HG03432 (cell line): ENCODE measurements around the gene ZCCHC24.
A peak's percentile ranks its signal among the peaks of the same experiment; 100 is the strongest.

ENCODE experiments used
- ATAC-seq: cut with Tn5 transposase; IDR thresholded peaks from one replicate; pipeline ENCODE4 v1.9.1; 2021; ENCODE audit warnings: mild to moderate bottlenecking, moderate library complexity; ENCODE audit not compliant: unreplicated experiment

ZCCHC24 gene

GRCh38 chr10:79385804-79386531 is 59.5 kb downstream of the ZCCHC24 start:
- no peak for ATAC-seq

DNA sequence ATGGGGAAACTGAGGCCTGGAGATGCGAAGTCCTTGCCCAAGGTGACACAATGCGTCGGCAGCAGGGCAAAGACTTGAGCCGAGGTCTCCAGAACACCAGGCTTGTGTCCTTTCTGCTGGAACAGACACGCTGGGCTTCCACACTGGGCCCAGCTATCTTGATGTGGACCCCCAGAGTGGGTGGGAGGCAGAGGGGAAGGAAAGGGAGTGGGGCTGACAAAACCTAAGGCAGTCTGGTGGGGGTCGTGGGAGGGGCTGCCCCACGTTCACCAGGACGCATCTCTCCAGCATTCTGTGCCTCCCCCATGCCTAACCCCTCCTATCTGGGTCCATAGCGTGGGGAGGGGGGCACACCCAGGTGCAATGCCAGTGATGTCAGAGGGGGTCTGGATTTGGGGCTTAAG is 60.0 kb downstream of the ZCCHC24 start:
- ATAC-seq: no peak

DNA sequence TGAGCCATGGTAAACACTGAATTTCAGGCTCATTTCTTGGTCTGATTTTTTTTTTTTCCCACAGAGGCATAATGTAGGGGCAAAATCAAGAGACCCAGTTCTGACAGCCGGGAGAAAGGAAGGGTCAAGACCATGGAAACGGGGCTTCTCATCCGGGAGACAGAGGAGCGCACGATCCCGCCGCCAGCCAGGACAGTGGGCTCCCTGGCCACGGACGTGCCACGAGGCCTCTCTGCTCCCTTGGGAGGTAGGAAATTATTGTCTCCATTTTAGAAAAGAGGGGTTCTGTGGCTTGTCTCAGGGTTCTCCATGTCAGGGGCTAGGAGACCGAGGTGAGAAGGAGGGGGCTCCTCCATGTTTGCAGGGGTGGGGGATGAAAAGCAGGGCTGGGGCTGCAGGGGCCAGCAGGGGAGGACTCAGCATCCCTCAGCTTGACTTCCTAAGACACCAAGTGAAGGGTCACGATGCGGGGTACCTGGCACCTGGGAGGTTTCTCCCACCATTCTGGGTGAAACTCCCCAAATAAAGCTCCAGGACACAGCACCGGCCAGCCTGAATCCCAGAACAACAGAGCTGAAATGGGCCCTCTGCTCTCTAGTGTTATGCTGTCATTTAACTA is 60.5 kb downstream of the ZCCHC24 start:
- no peak for ATAC-seq

GRCh38 chr10:79383974-79384606 is 61.3 kb downstream of the ZCCHC24 start:
- no peak for ATAC-seq

- no peak for ATAC-seq
Observed at GRCh38 chr10:79382491-79382941, 62.9 kb downstream of the ZCCHC24 start.

- ATAC-seq: no peak
Observed at GRCh38 chr10:79381804-79382221, 63.6 kb downstream of the ZCCHC24 start.

DNA sequence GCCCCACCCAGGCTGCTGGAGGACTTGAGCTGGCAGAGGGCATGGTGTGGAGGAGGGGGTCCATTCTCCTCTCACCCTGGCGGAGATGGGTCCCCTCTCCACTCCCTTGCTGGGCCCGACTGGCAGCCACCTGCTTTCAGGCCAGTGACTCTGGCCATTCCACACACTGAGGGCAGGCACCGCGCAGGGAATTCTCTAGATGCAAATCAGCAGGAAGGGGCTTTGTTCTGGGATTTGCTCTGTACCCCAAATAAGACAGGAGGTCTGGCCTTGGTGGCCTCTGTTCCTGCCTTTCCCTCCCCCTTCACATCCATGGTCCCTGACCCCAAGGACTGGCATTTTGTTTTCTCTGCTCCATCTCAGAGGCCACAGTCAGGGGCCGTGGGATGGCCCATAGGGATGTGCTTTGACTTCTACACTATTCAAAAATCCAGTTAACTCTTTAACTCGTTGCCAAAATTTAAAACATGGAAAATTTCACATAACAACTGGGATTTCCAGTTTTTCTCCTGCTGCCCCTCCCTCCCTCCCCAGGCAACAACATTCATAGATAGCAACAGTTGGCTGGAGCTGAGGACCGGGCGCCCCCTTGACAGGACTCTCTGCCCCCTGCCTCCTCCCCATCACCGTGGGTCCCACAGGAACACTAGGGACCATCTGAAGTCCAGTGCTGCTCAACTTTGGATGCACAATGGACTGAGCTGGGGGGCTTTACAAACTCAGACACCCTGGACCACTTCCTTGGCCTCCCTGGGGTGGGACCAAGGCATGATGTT is 64.3 kb downstream of the ZCCHC24 start:
- no peak for ATAC-seq

GRCh38 chr10:79380125-79380945 is 65.1 kb downstream of the ZCCHC24 start:
- no peak for ATAC-seq

DNA sequence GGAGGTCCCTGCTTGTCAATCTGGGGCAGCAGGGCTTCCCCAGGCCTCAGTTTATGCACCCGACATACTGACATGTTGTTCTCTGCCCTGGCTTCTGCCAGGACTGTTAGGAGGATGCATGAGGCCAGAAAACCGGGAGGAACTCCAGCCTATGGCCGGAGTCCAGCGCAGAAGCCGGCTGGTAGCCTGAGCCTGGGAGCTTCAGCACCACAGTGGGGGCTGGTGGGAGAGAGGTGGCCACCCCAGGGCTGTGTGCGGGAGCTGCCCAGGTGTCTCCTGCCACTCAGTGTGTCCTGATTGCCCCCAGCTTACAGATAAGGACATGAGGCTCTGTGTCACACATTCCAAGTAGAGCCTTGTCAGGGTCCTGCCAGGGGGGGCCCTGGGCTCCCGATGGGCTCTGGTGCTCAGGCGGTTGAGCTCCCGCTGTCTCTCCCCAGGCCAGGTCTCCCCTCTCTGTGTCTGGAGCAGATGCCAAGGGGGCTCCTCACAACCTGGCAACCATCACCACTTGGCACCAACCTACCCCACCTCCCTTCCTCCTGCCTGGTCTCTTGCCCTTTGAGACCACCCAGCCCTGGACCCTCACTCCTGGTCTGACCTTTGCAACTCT is 65.8 kb downstream of the ZCCHC24 start:
- ATAC-seq: no peak

DNA sequence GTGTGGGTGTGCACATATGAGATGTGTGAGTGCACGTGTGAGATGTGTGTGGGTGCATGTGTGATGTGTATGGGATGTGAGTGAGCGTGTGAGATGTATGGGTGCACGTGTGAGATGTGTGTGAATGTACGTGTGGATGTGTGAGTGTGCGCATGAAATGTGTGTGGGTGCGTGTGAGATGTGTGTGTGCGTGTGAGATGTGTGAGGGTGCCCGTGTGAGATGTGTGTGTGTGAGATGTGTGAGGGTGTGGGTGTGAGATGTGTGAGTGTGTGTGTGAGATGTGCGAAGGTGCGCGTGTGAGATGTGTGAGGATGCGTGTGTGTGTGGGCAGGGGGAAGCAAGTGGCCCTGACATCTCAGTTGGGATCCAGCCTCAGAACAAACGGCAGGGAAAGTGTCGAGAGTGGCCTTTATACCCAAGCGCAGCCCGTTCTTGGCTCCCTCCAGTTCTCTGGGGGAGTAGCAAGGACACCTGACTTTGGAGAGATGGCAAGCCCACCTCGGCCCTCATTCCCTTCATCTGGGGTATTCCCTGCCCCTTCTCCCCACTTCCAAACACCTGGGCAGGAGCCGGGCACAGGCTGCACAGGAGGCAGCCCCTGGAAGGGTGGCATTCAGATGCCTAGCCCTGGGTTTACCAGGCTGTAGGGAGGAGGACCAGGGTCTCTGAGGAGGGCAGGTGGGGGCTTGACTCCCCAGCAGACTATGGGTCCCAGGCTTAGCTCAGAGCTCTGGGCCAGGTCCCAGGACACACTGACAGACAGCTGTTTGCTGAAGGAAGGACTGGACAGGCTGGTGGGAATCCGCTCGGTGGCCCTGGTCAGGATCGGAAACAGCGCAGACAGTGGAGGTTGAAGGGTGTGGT is 66.5 kb downstream of the ZCCHC24 start:
- ATAC-seq: no peak

GRCh38 chr10:79378383-79378646 is 67.1 kb downstream of the ZCCHC24 start:
- no peak for ATAC-seq

GRCh38 chr10:79377557-79378382 is 67.7 kb downstream of the ZCCHC24 start:
- ATAC-seq: no peak

- no peak for ATAC-seq
Observed at GRCh38 chr10:79376751-79377556, 68.5 kb downstream of the ZCCHC24 start.

DNA sequence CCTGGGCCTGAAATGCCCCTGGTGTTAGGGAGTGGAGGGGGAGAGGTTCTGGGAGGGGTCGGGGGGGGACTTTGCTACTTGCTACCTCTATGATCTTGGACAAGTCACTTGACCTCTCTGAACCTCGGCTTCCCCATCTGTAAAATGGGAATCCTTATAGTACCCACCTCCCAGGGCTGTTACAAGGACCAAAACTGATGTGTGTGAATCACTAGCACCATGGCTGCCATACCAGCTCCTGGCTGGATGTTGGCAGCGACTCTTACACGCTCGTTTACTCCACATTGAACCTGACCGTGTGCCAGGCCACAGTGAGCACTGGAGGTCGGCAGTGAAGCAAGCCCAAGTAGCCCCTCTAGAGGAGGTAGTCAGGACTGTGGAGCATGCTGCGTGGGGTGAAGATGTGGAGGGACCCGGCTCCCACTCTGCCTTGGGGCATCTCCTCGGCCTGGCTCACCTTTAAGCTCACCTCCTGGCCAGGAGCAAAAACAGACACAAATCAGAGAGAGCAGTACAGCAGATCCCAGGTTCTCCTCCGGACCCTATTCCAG is 69.3 kb downstream of the ZCCHC24 start:
- ATAC-seq: no peak

DNA sequence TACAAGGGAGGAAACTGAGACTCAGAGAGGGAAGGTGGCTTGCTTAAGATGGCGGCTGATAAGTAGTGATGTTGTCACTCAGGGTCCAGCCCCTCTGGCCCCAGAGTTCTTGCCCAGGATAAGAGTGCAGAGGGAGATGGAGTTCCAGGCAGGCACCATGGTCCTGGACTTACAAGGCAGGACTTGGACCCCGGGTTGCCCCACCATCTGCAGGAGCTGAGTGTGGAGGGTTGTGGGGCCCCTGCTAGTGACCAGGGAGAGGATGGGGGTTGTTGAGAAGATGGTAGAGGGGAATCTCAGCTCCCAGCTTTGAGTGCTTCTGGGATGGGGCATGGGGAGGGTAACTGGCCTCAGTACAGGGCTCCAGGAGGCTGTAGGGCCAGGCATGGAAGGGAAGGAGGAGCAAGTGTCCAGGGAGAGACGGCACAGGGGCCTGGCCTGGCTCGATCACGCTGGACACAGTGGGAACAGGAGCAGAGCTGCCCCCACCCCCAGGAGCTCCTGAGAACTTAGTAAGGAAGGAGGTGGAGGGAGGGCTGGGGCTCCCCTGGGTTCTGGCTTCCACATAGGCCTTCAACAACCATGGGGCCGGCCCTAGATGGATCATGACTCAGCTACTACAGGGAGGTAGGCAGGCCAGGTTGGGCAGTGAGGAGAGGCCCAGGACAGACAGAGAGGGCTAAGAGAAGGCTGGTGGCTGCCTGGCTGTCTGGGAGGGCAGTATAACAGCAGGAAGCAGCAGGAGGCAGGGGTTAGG is 69.9 kb downstream of the ZCCHC24 start:
- no peak for ATAC-seq

GRCh38 chr10:79374312-79375191 is 70.9 kb downstream of the ZCCHC24 start:
- peak; percentile 64 for ATAC-seq
